H1 (cell line): Measurements from ENCODE around the gene NLRC3. TPM values are rescaled to one million over a fixed set of nuclear protein-coding genes. Genes with fewer than 3 reads are reported as not detected.

Experiments
- CTCF ChIA-PET: fragments of 300-600 bp; sonication (Branson Sonifier 250); formaldehyde crosslinking; loops from one replicate; lab custom pipeline; 2021; ENCODE audit not compliant: partially characterized antibody; lab: Charles Lee
- POLR2A ChIA-PET: fragments of 300-600 bp; sonication (Branson Sonifier 250); formaldehyde crosslinking; loops from one replicate; lab custom pipeline; 2021; ENCODE audit warnings: inconsistent platforms; ENCODE audit not compliant: partially characterized antibody; lab: Charles Lee
- DNase-seq, 2 experiments: peaks; one replicate each; pipeline versions ENCODE4 v3.0.0 to v3.0.0-alpha.2; 2010 to 2022; ENCODE audit warnings: low spot score in 2 of 2, low read depth in 1 of 2, mixed read lengths in 1 of 2
- FAIRE-seq: peaks from 2 replicates; lab custom pipeline; 2011; peaks lifted over from hg19 to GRCh38; lab: Jason Lieb, UNC
- H2AFZ ChIP-seq: 2 replicates; pipeline ENCODE4 v1.8.1; 2012; ENCODE audit warnings: low read length, inconsistent platforms
- H2AK5ac ChIP-seq: 2 replicates; pipeline ENCODE4 v1.6.1; 2013; ENCODE audit warnings: low read depth, low read length
- H2BK120ac ChIP-seq: replicated peaks from 2 replicates; pipeline ENCODE3; 2013; ENCODE audit warnings: low read depth, low read length, inconsistent platforms
- H2BK12ac ChIP-seq: 2 replicates; pipeline ENCODE4 v1.6.1; 2013; ENCODE audit warnings: low read depth, low read length
- H2BK15ac ChIP-seq: 2 replicates; pipeline ENCODE4 v1.6.1; 2013; ENCODE audit warnings: low read length
- H2BK20ac ChIP-seq: 2 replicates; pipeline ENCODE4 v1.6.1; 2013; ENCODE audit warnings: low read length
- H2BK5ac ChIP-seq: 2 replicates; pipeline ENCODE4 v1.6.1; 2013; ENCODE audit warnings: low read depth, low read length
- H3K14ac ChIP-seq: 2 replicates; pipeline ENCODE4 v1.6.1; 2013; ENCODE audit warnings: inconsistent platforms; ENCODE audit not compliant: insufficient read length
- H3K18ac ChIP-seq: 2 replicates; pipeline ENCODE4 v1.6.1; 2013; ENCODE audit warnings: low read length; ENCODE audit errors: extremely low read depth
- H3K23ac ChIP-seq: 2 replicates; pipeline ENCODE4 v1.6.1; 2013; ENCODE audit warnings: inconsistent platforms; ENCODE audit not compliant: insufficient read length
- H3K23me2 ChIP-seq: 2 replicates; pipeline ENCODE4 v1.6.1; 2013; ENCODE audit warnings: low read depth, low read length
- H3K27ac ChIP-seq: 2 replicates; pipeline ENCODE4 v1.6.1; 2011; ENCODE audit warnings: low read depth, low read length, inconsistent platforms
- H3K27me3 ChIP-seq, 4 experiments: replicated peaks in 1 of 4; 1 replicate in 1 of 4; 2 replicates in 3 of 4; pipeline versions ENCODE4 v1.6.1 to v1.8.1; 2011 to 2013; ENCODE audit warnings: low read length in 3 of 4, mild to moderate bottlenecking in 3 of 4, inconsistent platforms in 2 of 4, mixed read lengths in 2 of 4, moderate library complexity in 1 of 4; ENCODE audit not compliant: control insufficient read depth in 3 of 4, insufficient read depth in 3 of 4; ENCODE audit errors: extremely low read depth in 1 of 4
- H3K36me3 ChIP-seq, 4 experiments: 2 replicates each; pipeline versions ENCODE4 v1.6.1 to v1.8.1; 2011 to 2013; ENCODE audit warnings: mild to moderate bottlenecking in 4 of 4, low read length in 3 of 4, moderate library complexity in 2 of 4, control low read depth in 1 of 4, inconsistent platforms in 1 of 4; ENCODE audit not compliant: insufficient read depth in 4 of 4, control insufficient read depth in 2 of 4
- H3K4ac ChIP-seq: replicated peaks from 2 replicates; pipeline ENCODE3; 2013; ENCODE audit warnings: low read length, low read depth, mixed read lengths, inconsistent platforms; ENCODE audit not compliant: insufficient read length
- H3K4me1 ChIP-seq, 4 experiments: replicated peaks in 1 of 4; 1 replicate in 1 of 4; 2 replicates in 3 of 4; pipeline versions ENCODE4 v1.6.1 to v1.8.1; 2011 to 2013; ENCODE audit warnings: low read length in 3 of 4, inconsistent platforms in 2 of 4, mixed read lengths in 1 of 4; ENCODE audit not compliant: insufficient read depth in 4 of 4, control insufficient read depth in 3 of 4
- H3K4me2 ChIP-seq, 2 experiments: 2 replicates each; pipeline versions ENCODE4 v1.6.1 to v1.8.1; 2011 to 2013; ENCODE audit warnings: low read depth in 2 of 2, low read length in 2 of 2, control low read depth in 1 of 2, inconsistent platforms in 1 of 2, mild to moderate bottlenecking in 1 of 2; ENCODE audit not compliant: insufficient read depth in 1 of 2
- H3K4me3 ChIP-seq, 4 experiments: fragments of 200-600, 300-600 bp in 1 of 4; sonication (generic), shearing (Covaris generic), sonication (Bioruptor Twin) in 1 of 4; 2 replicates each; pipeline versions ENCODE4 v1.5.1 to v1.8.1; 2011 to 2016; ENCODE audit warnings: low read length in 4 of 4, low read depth in 3 of 4, control low read depth in 2 of 4, inconsistent platforms in 2 of 4, mild to moderate bottlenecking in 2 of 4, mixed read lengths in 1 of 4, moderate library complexity in 1 of 4; ENCODE audit not compliant: insufficient read depth in 2 of 4; ENCODE audit errors: extremely low read depth in 1 of 4
- H3K56ac ChIP-seq: replicated peaks from 2 replicates; pipeline ENCODE3; 2013; ENCODE audit warnings: low read depth, mild to moderate bottlenecking, mixed read lengths, low read length, inconsistent platforms; ENCODE audit not compliant: insufficient read length
- H3K79me1 ChIP-seq: 2 replicates; pipeline ENCODE4 v1.6.1; 2013; ENCODE audit warnings: low read depth, low read length, control low read depth
- H3K79me2 ChIP-seq, 2 experiments: 2 replicates each; pipeline versions ENCODE4 v1.6.1 to v1.8.1; 2012 to 2013; ENCODE audit warnings: low read length in 2 of 2, mild to moderate bottlenecking in 2 of 2, inconsistent platforms in 1 of 2; ENCODE audit not compliant: insufficient read depth in 2 of 2, control insufficient read depth in 1 of 2
- H3K9ac ChIP-seq, 4 experiments: replicated peaks in 1 of 4; 1 replicate in 1 of 4; 2 replicates in 3 of 4; pipeline versions ENCODE4 v1.6.1 to v1.8.1; 2011 to 2013; ENCODE audit warnings: low read depth in 3 of 4, low read length in 3 of 4, control low read depth in 2 of 4, mild to moderate bottlenecking in 2 of 4, moderate library complexity in 2 of 4, inconsistent platforms in 1 of 4; ENCODE audit errors: extremely low read depth in 1 of 4
- H3K9me3 ChIP-seq, 2 experiments: 2 replicates each; pipeline versions ENCODE4 v1.6.1 to v1.8.1; 2012 to 2013; ENCODE audit warnings: mild to moderate bottlenecking in 2 of 2, moderate library complexity in 2 of 2, control low read depth in 1 of 2, inconsistent platforms in 1 of 2, low read depth in 1 of 2, low read length in 1 of 2, mixed read lengths in 1 of 2; ENCODE audit not compliant: insufficient read depth in 2 of 2
- H4K20me1 ChIP-seq, 2 experiments: replicated peaks in 1 of 2; 2 replicates each; pipeline versions ENCODE3 to v1.8.1; 2011 to 2013; ENCODE audit warnings: inconsistent platforms in 2 of 2, low read length in 2 of 2, mild to moderate bottlenecking in 1 of 2; ENCODE audit not compliant: insufficient read depth in 2 of 2, control insufficient read depth in 1 of 2
- H4K5ac ChIP-seq: 2 replicates; pipeline ENCODE4 v1.6.1; 2013; ENCODE audit warnings: low read length, low read depth, mixed read lengths, inconsistent platforms; ENCODE audit not compliant: insufficient read length
- H4K8ac ChIP-seq: 2 replicates; pipeline ENCODE4 v1.8.0; 2013; ENCODE audit warnings: mild to moderate bottlenecking, moderate library complexity, low read length, inconsistent platforms; ENCODE audit not compliant: insufficient read depth; ENCODE audit errors: extremely low read depth
- H4K91ac ChIP-seq: replicated peaks from 2 replicates; pipeline ENCODE3; 2013; ENCODE audit warnings: low read length, mixed read lengths, inconsistent platforms; ENCODE audit not compliant: insufficient read length
- ASH2L ChIP-seq: fragments of 200-600, 300-600 bp; sonication (generic); IDR thresholded peaks from one replicate; pipeline ENCODE4 v1.7.1; 2017; ENCODE audit warnings: low read length
- CTBP2 ChIP-seq: IDR thresholded peaks from 2 replicates; pipeline ENCODE4 v1.7.0; 2011; ENCODE audit warnings: borderline replicate concordance, mild to moderate bottlenecking, moderate library complexity, mixed read lengths, low read length; ENCODE audit not compliant: insufficient read depth, insufficient read length
- CTCF ChIP-seq, 3 experiments: IDR thresholded peaks; 1 replicate in 2 of 3; 2 replicates in 1 of 3; pipeline versions ENCODE4 v1.5.1 to v1.6.1; 2011; ENCODE audit warnings: low read length in 3 of 3, mild to moderate bottlenecking in 3 of 3, inconsistent platforms in 2 of 3, low read depth in 1 of 3, moderate library complexity in 1 of 3; ENCODE audit not compliant: insufficient read depth in 1 of 3; ENCODE audit errors: control extremely low read depth in 1 of 3
- JUN ChIP-seq: IDR thresholded peaks from 2 replicates; pipeline ENCODE4 v1.6.1; 2011; ENCODE audit warnings: low read depth, mild to moderate bottlenecking, improper control_type of control experiment, low read length
- KDM5A ChIP-seq: fragments of 200-600 bp; IDR thresholded peaks from 2 replicates; pipeline ENCODE4 v1.7.1; 2012; ENCODE audit warnings: mild to moderate bottlenecking, low read length, inconsistent platforms, mixed read lengths
- RAD21 ChIP-seq, 2 experiments: IDR thresholded peaks in 1 of 2; conservative IDR thresholded peaks in 1 of 2; 2 replicates each; pipeline ENCODE4 v1.6.1; 2011; ENCODE audit warnings: low read depth in 2 of 2, low read length in 2 of 2, improper control_type of control experiment in 1 of 2, inconsistent platforms in 1 of 2, mild to moderate bottlenecking in 1 of 2, moderate library complexity in 1 of 2
- WGBS, 2 experiments: shearing (Covaris generic) in 1 of 2; methylation state at CpG; one replicate each; pipeline versions ENCODE4 v1.1.6 to v1.1.7; 2013 to 2015; ENCODE audit warnings: low lambda C conversion rate in 2 of 2, mixed read lengths in 2 of 2, inconsistent platforms in 1 of 2, low coverage in 1 of 2, missing lambda C conversion rate in 1 of 2; ENCODE audit not compliant: insufficient replicate concordance in 2 of 2, insufficient coverage in 1 of 2, insufficient read length in 1 of 2; ENCODE audit errors: extremely low coverage in 1 of 2, missing lambda C conversion rate in 1 of 2; 5-methylcytosine and 5-hydroxymethylcytosine counted together
- polyA plus RNA-seq, 7 experiments: library from polyadenylated mRNA; depleted of rRNA in 3 of 7; stranded (reverse) in 5 of 7; unstranded in 2 of 7; fragments of >200 nt in 5 of 7; fragments of 200-250 nt in 2 of 7; gene quantifications; 1 replicate in 5 of 7; 2 replicates in 1 of 7; 4 replicates in 1 of 7; pipeline versions ENCODE4 v1.2.1 to v1.2.3, GENCODE V29; 2011 to 2013; ENCODE audit warnings: missing spikeins in 2 of 7, mixed read lengths in 2 of 7
- total RNA-seq: library from RNA; stranded (reverse); fragmentation: NEBNext Ultra II Directional; extraction: Animal tissue kit (Norgen Biotek cat#: 25700); gene quantifications from 2 replicates; pipeline ENCODE4 v1.2.1, GENCODE V29; 2021

The NLRC3 gene
- total and polyA plus RNA-seq, 2 of the 8 experiments (the other 6 are each of a cell fraction or from before 2014, with no cell fraction given): 0.18 to 0.20 TPM

GRCh38 chr16:3490911-3491629 is 86.1 kb downstream of the NLRC3 start:
- Histone ChIP-seq H2BK12ac (no peak overlapping the region), H3K23ac (no peak overlapping the region), H2AK5ac (no peak overlapping the region), H3K4ac (no peak overlapping the region), H3K36me3 (no peaks in the 10 kb centered on the region; a peak in 3 of 8 replicates), H3K4me2 (no peak overlapping the region), H4K5ac (no peak overlapping the region), H3K56ac (no peak overlapping the region), H3K18ac (no peak overlapping the region), H3K27ac (no peak overlapping the region), H3K23me2 (no peaks in the 10 kb centered on the region), H4K20me1 (peaks cover under 1 to 2% of the 10 kb centered on the region in 2 experiments), H3K9me3 (no peaks in the 10 kb centered on the region), H2BK15ac (no peak overlapping the region), H3K4me3 (no peak overlapping the region), H2BK20ac (no peak overlapping the region), H4K8ac (no peak overlapping the region), H2BK5ac (no peak overlapping the region), H3K4me1 (no peaks in the 10 kb centered on the region), H2BK120ac (no peak overlapping the region), H3K79me2 (no peaks in the 10 kb centered on the region), H3K79me1 (no peaks in the 10 kb centered on the region), H4K91ac (no peak overlapping the region), H3K9ac (no peak overlapping the region), H3K14ac (no peak overlapping the region), H3K27me3 (no peaks in the 10 kb centered on the region), H2AFZ (no peak overlapping the region)
- TF ChIP-seq RAD21 (IDR thresholded peaks at IDR 0.05 in 1 of 2, conservative IDR thresholded peaks at IDR 0.05 in 1 of 2; ENCODE audit: low read depth in 2 of 2, low read length in 2 of 2) (peak; percentile 46 to 62; a peak in 3 of 4 replicates), CTBP2 (no peak), KDM5A (no peak), CTCF (IDR thresholded peaks at IDR 0.05; ENCODE audit: control extremely low read depth in 1 of 3, insufficient read depth in 1 of 3, low read depth in 1 of 3, low read length in 3 of 3) (peak; percentile 18 to 25 (median 20); a peak in 3 of 4 replicates), ASH2L (no peak), JUN (no peak)
- 86% methylated on average over 17 of the region's 17 CpGs; no CpG with 5 or more reads in 1 of the 2 experiments for WGBS, 2 experiments
- DNase-seq: no peak
- ChIA-PET POLR2A (interaction anchor here (1.2 to 1.4 kb wide), 2 partner anchors 8 to 17 kb away, joined by 3 read pairs; no protein-coding TSS in a partner anchor), CTCF (interaction anchor here (0.6 to 1.7 kb wide), 7 partner anchors 8 to 223 kb away, joined by 3 to 5 read pairs (median 4); no protein-coding TSS in a partner anchor)
- FAIRE-seq: no peak
